GM12878 (cell line): ENCODE results near the gene TLR10. TPM values are rescaled to one million over a fixed set of nuclear protein-coding genes. Genes with fewer than 3 reads are reported as not detected.

Experiments used
- ATAC-seq: fragments of 200-7000 bp; cut with Tn5 transposase; 3 replicates; pipeline ENCODE4 v1.9.1; 2020; ENCODE audit warnings: mild to moderate bottlenecking, moderate library complexity
- BruUV-seq: library from RNA; stranded (reverse); fragments of 400-500 nt; replicated peaks from 2 replicates; lab custom pipeline; 2021; lab: Mats Ljungman, UMichigan
- CTCF ChIA-PET: fragments of 300-600 bp; sonication (Branson Sonifier 250); formaldehyde crosslinking; extraction: SDS; loops from one replicate; lab custom pipeline; 2021; ENCODE audit warnings: inconsistent platforms; lab: Yijun Ruan, JAX
- POLR2A ChIA-PET: fragments of 350-600 bp; formaldehyde crosslinking; extraction: SDS; loops from one replicate; lab custom pipeline; 2021; ENCODE audit warnings: inconsistent platforms; lab: Charles Lee
- RAD21 ChIA-PET: fragments of 300-600 bp; sonication (Branson Sonifier 250); formaldehyde crosslinking; loops from one replicate; lab custom pipeline; 2023; ENCODE audit warnings: antibody characterized with exemption; ENCODE audit not compliant: unreplicated experiment; lab: Charles Lee
- SMC1A ChIA-PET: fragments of 300-600 bp; sonication (Branson Sonifier 250); formaldehyde crosslinking; loops from one replicate; lab custom pipeline; 2023; ENCODE audit not compliant: unreplicated experiment, uncharacterized antibody; lab: Charles Lee
- DNase-seq: peaks from one replicate; pipeline ENCODE4 v3.0.0-alpha.2; 2011; ENCODE audit warnings: low read depth, low spot score
- FAIRE-seq: peaks from 3 replicates; lab custom pipeline; 2011; peaks lifted over from hg19 to GRCh38; lab: Jason Lieb, UNC
- H2AFZ ChIP-seq: 2 replicates; pipeline ENCODE4 v1.6.0; 2011; ENCODE audit warnings: low read depth, low read length, control low read depth; ENCODE audit not compliant: control insufficient read depth
- H3K27ac ChIP-seq: 2 replicates; pipeline ENCODE4 v1.5.1; 2011; ENCODE audit warnings: control low read depth; ENCODE audit not compliant: control insufficient read depth, insufficient read depth
- H3K27me3 ChIP-seq, 2 experiments: replicated peaks in 1 of 2; 2 replicates each; pipeline versions ENCODE4 v1.6.0 to v1.6.1; 2011; ENCODE audit warnings: low read length in 1 of 2; ENCODE audit not compliant: control insufficient read depth in 2 of 2, insufficient read depth in 2 of 2
- H3K36me3 ChIP-seq, 2 experiments: 2 replicates each; pipeline ENCODE4 v1.5.1; 2011; ENCODE audit warnings: low read length in 1 of 2; ENCODE audit not compliant: control insufficient read depth in 2 of 2, insufficient read depth in 2 of 2
- H3K4me1 ChIP-seq: 2 replicates; pipeline ENCODE4 v1.6.1; 2011; ENCODE audit warnings: mild to moderate bottlenecking, low read length, moderate library complexity, mixed read lengths; ENCODE audit not compliant: control insufficient read depth, insufficient read depth
- H3K4me2 ChIP-seq: 2 replicates; pipeline ENCODE4 v1.6.0; 2011; ENCODE audit warnings: control low read depth; ENCODE audit not compliant: control insufficient read depth, insufficient read depth
- H3K4me3 ChIP-seq: fragments of 200-600 bp; sonication (generic); 2 replicates; pipeline ENCODE4 v1.5.1; 2016
- H3K79me2 ChIP-seq: 2 replicates; pipeline ENCODE4 v1.6.0; 2011; ENCODE audit warnings: low read length; ENCODE audit not compliant: control insufficient read depth, insufficient read depth
- H3K9ac ChIP-seq: 2 replicates; pipeline ENCODE4 v1.8.0; 2011; ENCODE audit warnings: low read length, control low read depth, mixed read lengths; ENCODE audit not compliant: control insufficient read depth, insufficient read depth
- H3K9me3 ChIP-seq: replicated peaks from 3 replicates; pipeline ENCODE4 v1.5.1; 2011; ENCODE audit warnings: mild to moderate bottlenecking, low read length; ENCODE audit not compliant: control insufficient read depth, insufficient read depth
- H4K20me1 ChIP-seq: 2 replicates; pipeline ENCODE4 v1.6.0; 2011; ENCODE audit not compliant: control insufficient read depth, insufficient read depth
- ATF2 ChIP-seq: IDR thresholded peaks from 2 replicates; pipeline ENCODE4 v1.6.1; 2012; ENCODE audit warnings: low read length, inconsistent platforms
- DPF2 ChIP-seq: fragments of 450-650 bp; IDR thresholded peaks from 2 replicates; pipeline ENCODE4 v1.6.1; 2017; ENCODE audit warnings: mild to moderate bottlenecking
- FOS ChIP-seq: IDR thresholded peaks from 3 replicates; pipeline ENCODE4 v1.6.1; 2011; ENCODE audit warnings: borderline replicate concordance; ENCODE audit not compliant: insufficient read length; ENCODE audit errors: extremely low read depth
- GATAD2B ChIP-seq: fragments of 450-650 bp; conservative IDR thresholded peaks from 2 replicates; pipeline ENCODE4 v1.6.1; 2017; ENCODE audit warnings: low read depth, mild to moderate bottlenecking, moderate library complexity
- HDAC2 ChIP-seq: fragments of 200-600 bp; sonication (generic); IDR thresholded peaks from 2 replicates; pipeline ENCODE4 v1.6.1; 2017
- IKZF2 ChIP-seq, 2 experiments: fragments of 450-650 bp; IDR thresholded peaks; 2 replicates each; pipeline ENCODE4 v1.6.1; 2017; ENCODE audit warnings: mild to moderate bottlenecking in 2 of 2, moderate library complexity in 2 of 2
- KLF5 ChIP-seq: fragments of 450-650 bp; IDR thresholded peaks from 2 replicates; pipeline ENCODE4 v1.6.1; 2014; ENCODE audit warnings: mild to moderate bottlenecking; ENCODE audit not compliant: partially characterized antibody
- NR2C1 ChIP-seq: fragments of 450-650 bp; IDR thresholded peaks from 2 replicates; pipeline ENCODE4 v1.6.1; 2017; ENCODE audit warnings: antibody characterized with exemption, mild to moderate bottlenecking, moderate library complexity
- NR2F1 ChIP-seq: fragments of 450-650 bp; conservative IDR thresholded peaks from 2 replicates; pipeline ENCODE4 v1.6.1; 2017; ENCODE audit warnings: mild to moderate bottlenecking
- RBBP5 ChIP-seq: fragments of 200-600 bp; sonication (generic); conservative IDR thresholded peaks from 2 replicates; pipeline ENCODE4 v1.6.1; 2016
- SP1 ChIP-seq: IDR thresholded peaks from one replicate; pipeline ENCODE4 v1.6.1; 2011; ENCODE audit warnings: low read depth, low read length
- ZNF274 ChIP-seq: IDR thresholded peaks from one replicate; pipeline ENCODE4 v1.8.0; 2011; ENCODE audit not compliant: insufficient read length, insufficient read depth
- ZNF384 ChIP-seq: IDR thresholded peaks from 2 replicates; pipeline ENCODE4 v1.6.1; 2012; ENCODE audit warnings: low read depth, mild to moderate bottlenecking, low read length, improper control_type of control experiment, borderline replicate concordance
- WGBS: methylation state at CpG from one replicate; pipeline ENCODE4 v1.1.6; 2016; ENCODE audit warnings: low lambda C conversion rate; ENCODE audit not compliant: insufficient replicate concordance, insufficient coverage; ENCODE audit errors: missing lambda C conversion rate; 5-methylcytosine and 5-hydroxymethylcytosine counted together
- in situ Hi-C: fragments of 300-500 bp; cut with MboI; formaldehyde crosslinking; loops from 9 replicates; pipeline ENCODE4 v1.14.3; 2018; ENCODE audit warnings: mixed read lengths
- intact Hi-C: fragments of 100-400 bp; cut with micrococcal nuclease; formaldehyde crosslinking; loops from one replicate; pipeline ENCODE4 v1.14.2; 2022; ENCODE audit not compliant: unreplicated experiment
- polyA plus RNA-seq, 11 experiments: library from polyadenylated mRNA; depleted of rRNA in 4 of 11; unstranded in 6 of 11; stranded (reverse) in 5 of 11; fragments of >200 nt; fragmentation: Nextera tagmentation in 4 of 11; fragmentation: Illumina TruSeq in 1 of 11; extraction: Ambion mirVana in 4 of 11; extraction: Trizol in 1 of 11; gene quantifications; 1 replicate in 1 of 11; 2 replicates in 10 of 11; pipeline versions ENCODE4 v1.2.1 to v1.2.3, GENCODE V29; 2011 to 2016; ENCODE audit warnings: inconsistent platforms in 2 of 11, missing spikeins in 2 of 11, low read depth in 1 of 11
- total RNA-seq, 4 experiments: library from RNA; depleted of rRNA in 3 of 4; stranded (reverse); fragments of >200 nt in 3 of 4; fragmentation: Illumina TruSeq in 1 of 4; extraction: Trizol in 1 of 4; gene quantifications; 2 replicates each; pipeline versions ENCODE4 v1.2.1 to v1.2.3, GENCODE V29; 2013 to 2021

The TLR10 gene
- total and polyA plus RNA-seq, 10 of the 15 experiments (the other 5 are each of a cell fraction or from before 2014, with no cell fraction given): 31.5 to 149 (median 64.9) TPM

DNA sequence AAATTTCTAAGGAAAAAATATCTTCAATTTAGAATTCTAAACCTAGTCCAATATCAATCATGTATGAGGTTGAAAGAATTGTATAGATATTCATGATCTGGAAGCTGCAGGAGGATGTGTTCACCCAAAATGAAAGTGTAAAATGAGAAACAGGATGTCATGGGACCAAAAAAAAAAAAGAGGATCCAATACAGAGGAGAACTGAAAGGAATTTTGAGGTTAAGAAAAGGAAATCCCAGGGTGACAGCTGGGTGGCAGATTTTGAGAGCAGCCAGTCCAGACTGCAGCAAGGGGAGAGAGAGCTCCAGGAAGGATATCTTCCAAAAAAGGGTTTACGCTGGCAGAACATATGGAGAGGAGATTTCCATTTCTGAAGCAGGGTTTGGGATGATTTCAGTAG lies 38.9 kb downstream of the TLR10 start (continued):
- TF ChIP-seq SP1 (no peak), ZNF384 (0 out of 2 replicates have a peak, but pooled peaks have one; percentile 46), ZNF274 (no peak), GATAD2B (no peak), ATF2 (no peak), KLF5 (no peak), IKZF2 (IDR thresholded peaks at IDR 0.05) (peak; percentile 76 to 80)

GRCh38 chr4:38740303-38740702 lies 42.5 kb downstream of the TLR10 start:
- DNase-seq (no peak), FAIRE-seq (no peak), ATAC-seq (no peak)
- Histone ChIP-seq H3K9me3 (peaks cover 2% of the 10 kb centered on the region; the same call in 1 of the 3 replicates), H3K4me2 (no peak overlapping the region), H4K20me1 (no peaks in the 10 kb centered on the region), H3K79me2 (no peaks in the 10 kb centered on the region), H3K4me3 (no peak overlapping the region), H3K27ac (no peak overlapping the region), H3K9ac (no peak overlapping the region), H2AFZ (no peak overlapping the region), H3K27me3 (no peaks in the 10 kb centered on the region; a peak in 1 of 4 replicates), H3K36me3 (no peaks in the 10 kb centered on the region), H3K4me1 (peaks cover 6% of the 10 kb centered on the region; the same call in 1 of the 2 replicates)
- TF ChIP-seq NR2C1 (peak; percentile 59), FOS (no peak), NR2F1 (peak; percentile 42; the same call in 1 of the 2 replicates), RBBP5 (no peak), HDAC2 (no peak), DPF2 (no peak)
- RAD21 ChIA-PET: interaction anchor here (0.9 to 1.4 kb wide), 3 partner anchors 19 to 671 kb away, joined by 3 to 6 read pairs (median 3); no protein-coding TSS in a partner anchor
- in situ Hi-C loops: no loop called here
- SMC1A ChIA-PET: interaction anchor here (0.8 to 5.2 kb wide), 5 partner anchors 9 to 607 kb away, joined by 3 to 23 read pairs (median 3); no protein-coding TSS in a partner anchor
- intact Hi-C loops: no loop called here
- CTCF ChIA-PET: interaction anchor here (0.6 to 5.6 kb wide), 8 partner anchors 9 to 703 kb away, joined by 3 to 23 read pairs (median 6); partner anchors contain the start of gene TLR10
- POLR2A ChIA-PET: interaction anchor here (0.5 to 1.2 kb wide), 3 partner anchors 9 to 1125 kb away, joined by 3 to 7 read pairs (median 4); no protein-coding TSS in a partner anchor
- 68% methylated on average over 2 of the region's 2 CpGs for WGBS
- BruUV-seq: no TSS peak
